GM12878 (cell line): ENCODE results near the gene ATP6V1F.
"Not testable (repeated sequence)": the region's sequence is repeated elsewhere in the genome, so short reads cannot be mapped to it uniquely, and the experiment has no call there.

Experiments
- CHD2 ChIP-seq: IDR thresholded peaks from 2 replicates; pipeline ENCODE4 v1.6.1; 2011; ENCODE audit warnings: low read depth, low read length, improper control_type of control experiment, borderline replicate concordance
- EZH2 ChIP-seq: IDR thresholded peaks from 2 replicates; pipeline ENCODE4 v1.6.1; 2012; ENCODE audit warnings: low read depth, mild to moderate bottlenecking, control low read depth, inconsistent platforms, low read length, borderline replicate concordance; ENCODE audit not compliant: control insufficient read depth
- GABPA ChIP-seq: IDR thresholded peaks from 2 replicates; pipeline ENCODE4 v1.6.1; 2014; ENCODE audit warnings: antibody characterized with exemption, low read depth, mild to moderate bottlenecking, inconsistent platforms
- HDAC6 ChIP-seq: fragments of 200-600 bp; sonication (generic); IDR thresholded peaks from one replicate; pipeline ENCODE4 v1.8.0; 2017; ENCODE audit warnings: antibody characterized with exemption; ENCODE audit not compliant: unreplicated experiment
- POLR2AphosphoS5 ChIP-seq: IDR thresholded peaks from 2 replicates; pipeline ENCODE4 v1.6.1; 2011; ENCODE audit warnings: mild to moderate bottlenecking, low read length, inconsistent platforms
- SIN3A ChIP-seq: IDR thresholded peaks from 2 replicates; pipeline ENCODE4 v1.6.1; 2012; ENCODE audit warnings: low read depth, low read length, improper control_type of control experiment
- SREBF2 ChIP-seq: IDR thresholded peaks from 2 replicates; pipeline ENCODE4 v1.6.1; 2012; ENCODE audit warnings: mild to moderate bottlenecking, low read length
- TF ChIP-seq, protein P1 (sequence below), 3 experiments: IDR thresholded peaks in 2 of 3; conservative IDR thresholded peaks in 1 of 3; 2 replicates each; pipeline ENCODE4 v1.5.1; 2011; ENCODE audit warnings: low read depth in 3 of 3, low read length in 3 of 3, mild to moderate bottlenecking in 3 of 3, control low read depth in 2 of 3, moderate library complexity in 2 of 3, inconsistent platforms in 1 of 3, mixed read lengths in 1 of 3; ENCODE audit not compliant: control insufficient read depth in 2 of 3, insufficient read depth in 1 of 3; ENCODE audit errors: extremely low read depth in 1 of 3
- TF ChIP-seq, protein P2 (sequence below): IDR thresholded peaks from 2 replicates; pipeline ENCODE4 v1.6.1; 2011; ENCODE audit warnings: mild to moderate bottlenecking, low read depth, low read length, moderate library complexity; ENCODE audit not compliant: insufficient replicate concordance

GRCh38 chr7:128912709-128913495 lies 50.2 kb downstream of the ATP6V1F start:
- TF ChIP-seq EZH2, GABPA, SREBF2, POLR2AphosphoS5, SIN3A, HDAC6, CHD2: not testable (repeated sequence)
- TF ChIP-seq, protein P1, sequence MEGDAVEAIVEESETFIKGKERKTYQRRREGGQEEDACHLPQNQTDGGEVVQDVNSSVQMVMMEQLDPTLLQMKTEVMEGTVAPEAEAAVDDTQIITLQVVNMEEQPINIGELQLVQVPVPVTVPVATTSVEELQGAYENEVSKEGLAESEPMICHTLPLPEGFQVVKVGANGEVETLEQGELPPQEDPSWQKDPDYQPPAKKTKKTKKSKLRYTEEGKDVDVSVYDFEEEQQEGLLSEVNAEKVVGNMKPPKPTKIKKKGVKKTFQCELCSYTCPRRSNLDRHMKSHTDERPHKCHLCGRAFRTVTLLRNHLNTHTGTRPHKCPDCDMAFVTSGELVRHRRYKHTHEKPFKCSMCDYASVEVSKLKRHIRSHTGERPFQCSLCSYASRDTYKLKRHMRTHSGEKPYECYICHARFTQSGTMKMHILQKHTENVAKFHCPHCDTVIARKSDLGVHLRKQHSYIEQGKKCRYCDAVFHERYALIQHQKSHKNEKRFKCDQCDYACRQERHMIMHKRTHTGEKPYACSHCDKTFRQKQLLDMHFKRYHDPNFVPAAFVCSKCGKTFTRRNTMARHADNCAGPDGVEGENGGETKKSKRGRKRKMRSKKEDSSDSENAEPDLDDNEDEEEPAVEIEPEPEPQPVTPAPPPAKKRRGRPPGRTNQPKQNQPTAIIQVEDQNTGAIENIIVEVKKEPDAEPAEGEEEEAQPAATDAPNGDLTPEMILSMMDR (IDR thresholded peaks at IDR 0.05 in 2 of 3, conservative IDR thresholded peaks at IDR 0.05 in 1 of 3; ENCODE audit: control insufficient read depth in 2 of 3, extremely low read depth in 1 of 3, insufficient read depth in 1 of 3, low read depth in 3 of 3, low read length in 3 of 3) = not testable (repeated sequence)
- TF ChIP-seq, protein P2, sequence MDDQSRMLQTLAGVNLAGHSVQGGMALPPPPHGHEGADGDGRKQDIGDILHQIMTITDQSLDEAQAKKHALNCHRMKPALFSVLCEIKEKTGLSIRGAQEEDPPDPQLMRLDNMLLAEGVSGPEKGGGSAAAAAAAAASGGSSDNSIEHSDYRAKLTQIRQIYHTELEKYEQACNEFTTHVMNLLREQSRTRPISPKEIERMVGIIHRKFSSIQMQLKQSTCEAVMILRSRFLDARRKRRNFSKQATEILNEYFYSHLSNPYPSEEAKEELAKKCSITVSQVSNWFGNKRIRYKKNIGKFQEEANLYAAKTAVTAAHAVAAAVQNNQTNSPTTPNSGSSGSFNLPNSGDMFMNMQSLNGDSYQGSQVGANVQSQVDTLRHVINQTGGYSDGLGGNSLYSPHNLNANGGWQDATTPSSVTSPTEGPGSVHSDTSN = not testable (repeated sequence)
